ENCODE results near the gene PWWP2A. TPM values are rescaled to one million over a fixed set of nuclear protein-coding genes. Genes with fewer than 3 reads are reported as not detected.
A peak's percentile ranks its signal among the peaks of the same experiment; 100 is the strongest.

Gene PWWP2A
- total RNA-seq, 1 donor from 2014 or later: 49.2 TPM

GRCh38 chr5:160129841-160130240 lies 10.6 kb upstream of the PWWP2A start:
- TF ChIP-seq CTCF (IDR thresholded peaks at IDR 0.05; ENCODE audit: unreplicated experiment): no peak
- H3K27ac Mint-ChIP-seq (ENCODE audit: unreplicated experiment): no peak overlapping the region
- no peak overlapping the region for H3K4me3 Mint-ChIP-seq (ENCODE audit: unreplicated experiment)
- no peaks in the 10 kb centered on the region for H3K27me3 Mint-ChIP-seq (ENCODE audit: unreplicated experiment)
- H3K4me1 Mint-ChIP-seq (ENCODE audit: unreplicated experiment): peaks cover 4% of the 10 kb centered on the region
- DNase-seq (ENCODE audit: low spot score): no peak
- H3K9me3 Mint-ChIP-seq (ENCODE audit: unreplicated experiment): no peaks in the 10 kb centered on the region
- no peaks in the 10 kb centered on the region for H3K36me3 Mint-ChIP-seq (ENCODE audit: low read depth, unreplicated experiment)

GRCh38 chr5:160128632-160129031 lies 9.4 kb upstream of the PWWP2A start:
- H3K4me1 Mint-ChIP-seq (ENCODE audit: unreplicated experiment): no peaks in the 10 kb centered on the region
- TF ChIP-seq CTCF (IDR thresholded peaks at IDR 0.05; ENCODE audit: unreplicated experiment): no peak
- DNase-seq (ENCODE audit: low spot score): no peak
- H3K36me3 Mint-ChIP-seq (ENCODE audit: low read depth, unreplicated experiment): no peaks in the 10 kb centered on the region
- no peak overlapping the region for H3K27ac Mint-ChIP-seq (ENCODE audit: unreplicated experiment)
- H3K4me3 Mint-ChIP-seq (ENCODE audit: unreplicated experiment): no peak overlapping the region
- no peaks in the 10 kb centered on the region for H3K27me3 Mint-ChIP-seq (ENCODE audit: unreplicated experiment)
- no peaks in the 10 kb centered on the region for H3K9me3 Mint-ChIP-seq (ENCODE audit: unreplicated experiment)

- Mint-ChIP-seq H3K4me1 (ENCODE audit: unreplicated experiment) (peaks cover 11% of the 10 kb centered on the region), H3K9me3 (ENCODE audit: unreplicated experiment) (no peaks in the 10 kb centered on the region), H3K4me3 (ENCODE audit: unreplicated experiment) (peak overlapping the region; percentile 98), H3K27me3 (ENCODE audit: unreplicated experiment) (peaks cover 5% of the 10 kb centered on the region), H3K36me3 (ENCODE audit: low read depth, unreplicated experiment) (peaks cover 11% of the 10 kb centered on the region), H3K27ac (ENCODE audit: unreplicated experiment) (no peak overlapping the region)
- no peak for DNase-seq (ENCODE audit: low spot score)
- no peak for TF ChIP-seq CTCF (IDR thresholded peaks at IDR 0.05; ENCODE audit: unreplicated experiment)
These were observed 636 bp upstream of the PWWP2A start for GRCh38 chr5:160119905-160120266.

GRCh38 chr5:160118349-160119141 lies 705 bp downstream of the PWWP2A start:
- peaks cover 11% of the 10 kb centered on the region for H3K4me1 Mint-ChIP-seq (ENCODE audit: unreplicated experiment)
- H3K4me3 Mint-ChIP-seq (ENCODE audit: unreplicated experiment): peak overlapping the region; percentile 86
- H3K27me3 Mint-ChIP-seq (ENCODE audit: unreplicated experiment): peaks cover 5% of the 10 kb centered on the region
- no peak for DNase-seq (ENCODE audit: low spot score)
- H3K36me3 Mint-ChIP-seq (ENCODE audit: low read depth, unreplicated experiment): peaks cover 12% of the 10 kb centered on the region
- no peak overlapping the region for H3K27ac Mint-ChIP-seq (ENCODE audit: unreplicated experiment)
- no peaks in the 10 kb centered on the region for H3K9me3 Mint-ChIP-seq (ENCODE audit: unreplicated experiment)
- TF ChIP-seq CTCF (IDR thresholded peaks at IDR 0.05; ENCODE audit: unreplicated experiment): no peak

- DNase-seq (ENCODE audit: low spot score): no peak
- Mint-ChIP-seq H3K9me3 (ENCODE audit: unreplicated experiment) (no peaks in the 10 kb centered on the region), H3K4me1 (ENCODE audit: unreplicated experiment) (peaks cover 11% of the 10 kb centered on the region), H3K27me3 (ENCODE audit: unreplicated experiment) (peaks cover 5% of the 10 kb centered on the region), H3K27ac (ENCODE audit: unreplicated experiment) (no peak overlapping the region), H3K36me3 (ENCODE audit: low read depth, unreplicated experiment) (peaks cover 17% of the 10 kb centered on the region), H3K4me3 (ENCODE audit: unreplicated experiment) (no peak overlapping the region)
- no peak for TF ChIP-seq CTCF (IDR thresholded peaks at IDR 0.05; ENCODE audit: unreplicated experiment)
These were observed 2.3 kb downstream of the PWWP2A start for GRCh38 chr5:160116991-160117390.

Measured in endothelial cell (in vitro differentiated cells).